GM18511 (cell line): ENCODE data around the gene LIN28B.
"Not testable (repeated sequence)": the region's sequence is repeated elsewhere in the genome, so short reads cannot be mapped to it uniquely, and the experiment has no call there.

Source experiments
- ATAC-seq: cut with Tn5 transposase; IDR thresholded peaks from one replicate; pipeline ENCODE4 v1.9.1; 2021; ENCODE audit warnings: mild to moderate bottlenecking, moderate library complexity; ENCODE audit not compliant: unreplicated experiment

Gene LIN28B

DNA sequence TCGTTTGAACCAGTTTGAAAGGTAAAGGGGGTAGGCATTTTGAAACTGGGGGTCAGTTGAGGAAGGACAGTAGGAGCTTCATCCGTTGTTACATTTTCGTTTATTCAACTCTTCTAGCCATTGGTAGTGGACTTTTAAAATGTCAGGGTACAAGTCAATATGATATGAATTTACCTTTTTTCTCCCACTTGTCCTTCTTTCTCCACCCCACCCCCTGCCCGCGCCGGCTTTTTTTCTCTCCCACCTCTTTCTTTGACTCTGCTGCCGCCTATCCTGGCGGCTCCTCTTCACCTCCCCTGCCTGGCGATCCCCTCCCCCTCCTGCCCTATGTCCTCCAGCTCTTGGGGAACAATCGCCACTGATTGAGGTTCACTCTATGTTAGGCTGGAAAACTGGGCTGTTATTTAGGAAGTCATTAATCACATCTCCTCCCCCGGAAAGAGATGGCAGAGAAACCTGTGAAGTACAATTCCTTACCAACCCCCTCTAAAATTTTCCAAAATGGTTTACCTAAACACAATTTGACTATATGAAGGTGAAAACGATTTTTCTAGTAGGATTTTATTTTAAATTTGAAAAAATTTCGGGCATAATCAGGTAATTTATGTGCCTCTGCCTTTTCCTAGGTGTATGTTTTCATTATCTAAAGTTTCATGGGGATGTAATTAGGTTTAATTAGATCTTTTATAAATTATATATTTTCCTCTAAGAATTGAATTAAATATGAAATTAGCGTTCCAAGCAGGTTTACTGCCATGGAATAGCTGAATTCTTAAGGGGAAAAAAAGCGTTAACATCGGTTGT lies 778 bp upstream of the LIN28B start:
- ATAC-seq, result no peak

DNA sequence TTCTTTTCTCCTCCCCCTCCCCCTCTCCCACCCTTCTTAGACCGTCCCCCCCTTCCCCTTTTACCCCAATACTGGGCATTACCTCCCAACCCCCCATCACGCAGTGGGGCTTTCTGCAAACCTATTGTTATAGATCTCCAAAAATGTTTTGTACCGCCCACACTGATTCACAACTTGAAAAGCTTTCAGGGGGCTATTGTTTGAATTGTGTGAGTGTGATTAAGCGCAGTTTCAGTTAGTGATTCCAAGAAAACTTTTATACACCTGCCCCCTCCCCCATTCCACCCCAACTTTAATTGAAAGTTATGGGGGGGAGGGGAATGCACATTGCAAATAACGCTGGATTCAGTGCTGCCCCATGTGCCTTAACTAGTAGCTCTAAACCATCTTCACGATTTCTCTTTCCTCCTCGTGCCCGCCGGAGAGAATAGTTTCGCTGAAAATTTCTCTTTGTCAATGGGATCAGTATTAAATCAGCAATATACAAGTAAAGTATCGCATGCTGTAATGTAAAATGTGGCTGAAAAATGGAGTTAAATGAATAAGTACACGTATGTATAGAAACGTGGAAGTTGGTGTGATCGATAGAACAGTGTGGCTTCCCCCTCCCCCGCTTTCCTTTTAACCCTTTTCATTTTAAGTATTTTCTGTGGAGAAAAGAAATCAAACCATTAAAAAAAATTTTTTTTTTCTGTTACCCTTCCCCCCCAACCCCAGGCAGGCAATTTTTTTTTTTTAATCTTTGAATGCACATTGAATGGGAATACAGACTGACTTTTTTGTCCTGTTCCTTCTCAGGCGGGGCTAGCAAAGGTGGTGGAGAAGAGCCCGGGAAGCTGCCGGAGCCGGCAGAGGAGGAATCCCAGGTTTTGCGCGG lies 632 bp downstream of the LIN28B start:
- ATAC-seq, result no peak

DNA sequence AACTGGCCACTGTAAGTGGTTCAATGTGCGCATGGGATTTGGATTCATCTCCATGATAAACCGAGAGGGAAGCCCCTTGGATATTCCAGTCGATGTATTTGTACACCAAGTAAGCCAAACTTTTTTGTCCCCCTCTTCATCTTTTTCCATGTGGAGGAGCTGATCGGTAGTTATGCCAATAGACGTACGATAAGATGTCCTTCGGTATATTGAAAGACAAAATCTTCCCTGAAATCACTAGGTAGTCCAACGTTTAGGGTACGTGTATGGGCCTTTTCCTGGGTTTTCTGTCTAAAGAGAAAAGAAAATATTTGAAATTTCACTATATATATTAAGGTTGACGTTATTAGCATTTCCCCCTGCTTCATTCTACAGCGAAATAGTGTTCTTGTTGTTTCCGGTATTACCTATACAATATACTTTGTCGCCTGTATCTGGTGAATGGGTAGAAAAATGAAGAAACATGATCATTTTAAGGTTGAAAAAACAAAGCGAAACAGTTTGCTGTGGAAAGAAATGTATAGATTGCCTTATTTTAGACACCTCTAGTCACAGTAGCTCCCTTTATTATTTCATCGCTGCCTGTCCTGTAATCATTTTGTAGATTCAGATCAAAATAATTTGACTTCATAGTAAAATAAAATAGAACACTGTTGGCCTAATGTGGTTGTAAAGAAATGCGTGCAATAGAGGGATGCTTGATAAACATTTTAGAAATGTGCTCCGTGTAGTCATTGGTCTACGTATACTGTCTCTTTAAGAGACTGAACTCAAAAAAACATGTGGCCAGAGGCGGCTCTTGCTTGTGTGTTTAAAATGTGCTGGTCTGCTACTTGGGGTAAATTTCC lies 1.5 kb downstream of the LIN28B start:
- ATAC-seq, result no peak

DNA sequence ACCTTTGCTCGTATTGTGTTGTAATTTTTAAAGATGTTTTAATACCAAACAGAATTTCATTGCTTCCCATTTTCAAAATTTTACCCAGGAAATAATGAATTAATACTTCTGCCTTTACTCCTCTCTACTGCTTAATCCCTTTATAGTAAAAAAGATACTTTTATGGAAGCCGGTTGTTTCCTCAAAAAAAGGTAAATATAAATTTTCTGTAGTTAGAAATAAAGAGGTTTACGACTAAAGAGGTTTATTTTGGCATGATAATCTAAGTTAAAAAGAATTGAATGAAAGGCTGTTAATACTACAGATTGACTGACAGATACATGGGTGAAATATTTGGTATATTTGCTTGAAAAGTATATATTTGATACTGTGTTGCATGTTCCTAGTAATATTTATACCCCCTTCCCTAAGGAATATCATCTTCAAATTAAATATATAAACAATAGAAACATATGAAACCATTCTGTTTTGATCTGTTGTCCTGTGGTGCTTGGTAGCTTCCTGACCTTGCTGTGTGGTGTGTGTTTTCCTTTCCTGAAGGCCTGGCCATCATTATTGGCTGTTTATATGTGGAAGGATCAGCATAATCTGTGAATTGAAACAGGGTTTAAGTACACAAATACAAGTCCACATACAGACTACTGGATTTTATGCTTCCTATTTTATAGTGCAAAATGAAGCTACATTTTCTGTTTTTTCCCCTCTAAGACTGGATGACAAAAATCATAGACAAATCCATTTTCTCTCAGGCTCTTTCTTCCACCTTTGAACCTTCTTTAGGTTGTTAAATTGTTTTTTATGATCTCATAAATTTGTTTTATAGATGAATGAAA lies 2.3 kb downstream of the LIN28B start:
- no peak for ATAC-seq

DNA sequence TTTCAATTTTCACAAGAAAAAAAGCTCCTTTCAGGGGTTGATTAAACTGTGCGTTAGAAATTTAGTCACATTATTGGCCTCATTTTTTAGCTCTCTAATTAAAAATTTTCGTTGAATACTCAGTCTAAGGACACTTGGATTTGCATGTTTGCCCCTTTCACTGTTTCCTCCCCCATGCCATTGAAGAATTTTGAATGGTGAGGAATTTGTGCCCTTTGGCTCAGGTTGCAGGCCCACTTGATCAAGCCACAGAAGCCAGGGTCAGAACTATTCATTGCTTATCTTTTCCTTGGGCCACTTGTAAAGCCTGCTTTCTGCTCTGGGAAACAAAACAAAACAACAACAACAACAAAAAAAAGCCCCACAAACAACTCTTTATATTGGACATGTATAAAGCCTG lies 12.2 kb downstream of the LIN28B start:
- no peak for ATAC-seq

DNA sequence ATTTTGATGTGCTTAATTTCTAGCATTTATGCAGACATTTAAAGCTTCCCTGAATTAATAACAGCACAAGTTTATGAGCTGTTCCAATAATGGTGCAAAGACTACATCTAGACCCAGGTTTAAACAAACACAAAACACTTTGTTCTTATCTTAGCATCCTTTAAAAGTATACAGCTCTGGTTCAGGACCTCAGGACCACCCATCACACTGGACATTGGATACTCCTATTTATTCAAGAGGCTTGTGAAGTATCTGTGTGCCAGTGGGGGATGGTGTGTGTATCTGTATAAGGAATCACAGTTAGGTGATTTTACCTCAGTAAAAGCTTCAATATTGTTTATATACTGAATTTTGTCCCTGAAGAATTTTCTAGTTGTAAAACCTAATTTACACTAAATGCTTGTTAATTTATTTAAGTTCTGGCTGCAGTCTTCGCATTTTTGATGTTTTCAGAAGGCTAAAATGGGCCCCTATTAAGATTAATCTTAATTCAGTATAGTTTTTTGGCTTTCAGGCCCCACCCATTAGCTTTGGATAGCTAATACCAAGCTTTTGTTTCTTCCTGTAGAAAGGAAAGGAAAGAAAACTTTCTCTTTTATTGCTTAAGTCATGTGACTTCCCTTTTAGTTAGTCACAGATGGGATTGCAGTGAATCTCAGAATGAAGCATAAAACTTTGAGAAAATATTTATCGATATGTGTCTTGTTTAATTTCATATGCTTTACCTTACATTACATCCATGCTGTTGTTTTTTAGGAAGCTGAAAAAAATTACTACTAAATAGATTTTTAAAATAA lies 13.1 kb downstream of the LIN28B start:
- no peak for ATAC-seq

DNA sequence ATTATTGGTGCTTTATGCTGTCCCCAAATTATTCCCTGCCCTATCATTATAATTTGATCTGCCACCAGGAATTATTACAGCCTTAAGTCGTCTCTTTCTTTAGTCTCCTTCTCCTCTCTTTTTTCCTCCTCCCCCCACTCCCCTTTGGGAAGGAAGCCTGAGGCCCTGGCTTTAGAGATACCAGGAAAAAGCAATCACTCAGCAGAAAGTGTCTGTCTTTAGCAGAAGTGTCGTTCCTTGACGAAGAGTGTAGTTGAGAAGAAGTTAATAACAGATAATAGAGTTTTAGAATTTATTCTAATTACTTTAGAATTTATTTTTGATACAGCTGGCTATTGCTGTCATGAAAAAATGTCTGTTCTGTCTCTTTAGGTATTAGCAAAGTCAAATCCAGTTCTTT lies 16.5 kb downstream of the LIN28B start:
- no peak for ATAC-seq

DNA sequence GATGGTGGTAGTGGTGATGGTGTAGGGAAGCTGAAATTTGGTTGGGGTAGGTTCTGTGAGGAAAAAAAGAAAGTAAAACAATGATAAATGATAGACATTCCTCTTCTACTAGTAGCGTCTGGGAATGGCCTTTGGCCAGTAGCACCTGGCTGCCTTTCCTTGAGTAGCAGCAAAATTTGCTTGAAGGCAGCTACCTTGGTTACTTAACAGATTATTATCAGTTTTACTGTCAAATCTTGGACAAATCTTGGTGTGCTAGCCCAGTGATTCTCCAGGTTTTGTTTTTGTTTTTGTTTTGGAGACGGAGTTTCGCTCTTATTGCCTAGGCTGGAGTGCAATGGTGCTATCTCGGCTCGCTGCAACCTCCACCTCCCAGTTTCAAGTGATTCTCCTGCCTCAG lies 26.4 kb downstream of the LIN28B start:
- ATAC-seq, result no peak

DNA sequence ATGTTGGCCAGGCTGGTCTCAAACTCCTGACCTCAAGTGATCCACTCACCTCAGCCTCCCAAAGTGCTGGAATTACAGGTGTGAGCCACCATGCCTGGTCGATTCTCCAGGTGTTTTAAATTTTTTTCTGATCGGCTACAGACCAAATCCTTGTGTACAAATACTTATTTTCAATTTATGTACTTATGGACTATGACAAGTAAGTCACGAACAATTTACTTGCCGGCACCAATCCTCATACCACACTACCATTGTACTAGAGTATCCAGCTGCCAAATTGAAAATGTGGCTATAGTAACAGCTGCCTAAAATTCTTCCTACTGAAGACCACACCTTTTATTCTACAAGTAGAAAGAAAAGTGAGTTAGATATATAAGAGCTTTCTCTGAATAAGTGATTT lies 26.9 kb downstream of the LIN28B start:
- ATAC-seq, result no peak

DNA sequence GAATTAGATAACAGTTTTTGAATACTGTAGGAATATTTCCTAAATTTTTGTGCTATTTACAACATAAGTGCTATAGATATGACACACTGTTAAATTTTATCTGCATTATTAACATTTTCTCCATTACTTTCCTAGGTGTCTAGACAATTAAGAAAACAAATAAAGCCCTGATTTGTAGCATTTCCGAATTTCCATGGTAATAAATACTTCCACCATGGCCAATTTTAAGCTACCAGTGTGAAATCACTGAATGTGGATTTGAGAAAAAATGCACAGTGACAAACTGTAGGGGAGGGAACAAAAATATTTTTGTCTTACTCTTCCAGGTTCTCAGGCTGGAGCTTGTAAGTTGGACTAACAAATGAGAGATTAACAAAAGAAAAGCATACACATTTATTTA lies 27.9 kb downstream of the LIN28B start:
- ATAC-seq, result no peak

DNA sequence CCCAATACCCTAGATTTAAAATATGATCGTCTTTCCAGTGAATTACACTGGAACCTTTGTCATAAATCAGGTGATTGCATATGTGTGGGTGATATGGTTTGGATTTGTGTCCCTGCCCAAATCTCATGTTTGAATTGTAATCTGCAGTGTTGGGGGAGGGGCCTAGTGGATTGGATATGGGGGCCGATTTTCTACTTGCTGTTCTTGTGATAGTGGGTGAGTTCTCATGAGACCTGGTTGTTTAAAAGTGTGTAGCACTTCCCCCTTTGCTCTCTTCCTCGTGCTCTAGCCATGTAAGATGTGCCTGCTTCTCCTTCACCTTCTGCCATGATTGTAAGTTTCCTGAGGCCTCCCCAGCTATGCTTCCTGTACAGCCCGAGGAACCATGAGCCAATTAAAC lies 29.0 kb downstream of the LIN28B start:
- ATAC-seq, result not testable (repeated sequence)

DNA sequence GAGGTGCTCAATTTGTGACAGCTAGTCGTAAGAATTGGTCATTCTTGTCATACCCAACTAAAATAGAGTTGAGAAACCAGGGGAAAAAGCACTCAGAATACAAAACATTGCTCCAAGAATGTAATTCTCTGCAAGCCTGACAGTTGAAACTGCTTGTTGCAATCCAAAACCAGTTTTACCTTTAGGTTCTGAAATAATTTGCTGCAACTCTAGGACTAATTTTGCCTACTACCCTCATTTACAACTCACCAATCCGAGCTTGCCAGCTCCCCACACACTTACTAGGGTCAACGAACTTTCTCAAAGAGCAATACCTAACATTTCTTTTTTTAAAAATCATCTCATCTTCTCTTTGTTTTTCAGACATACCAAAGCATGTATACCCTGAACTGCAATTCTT lies 29.7 kb downstream of the LIN28B start:
- no peak for ATAC-seq

DNA sequence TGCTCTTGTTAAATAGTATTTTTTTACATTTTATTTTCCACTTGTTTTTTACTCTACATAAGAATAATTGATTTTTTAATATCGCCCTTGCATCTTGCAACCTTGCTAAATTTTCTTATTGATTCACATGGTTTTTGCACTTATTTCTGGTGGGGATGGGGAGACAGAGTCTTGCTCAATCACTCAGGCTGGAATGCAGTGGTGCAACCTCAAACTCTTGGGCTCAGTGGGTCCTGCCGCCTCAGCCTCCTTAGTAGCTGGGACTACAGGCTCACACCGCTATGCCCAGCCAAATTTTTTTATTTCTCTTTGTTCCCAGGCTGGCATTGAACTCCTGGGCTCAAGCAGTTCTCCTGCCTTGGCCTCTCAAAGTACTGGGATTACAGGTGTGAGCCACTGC lies 30.3 kb downstream of the LIN28B start:
- ATAC-seq, result no peak

DNA sequence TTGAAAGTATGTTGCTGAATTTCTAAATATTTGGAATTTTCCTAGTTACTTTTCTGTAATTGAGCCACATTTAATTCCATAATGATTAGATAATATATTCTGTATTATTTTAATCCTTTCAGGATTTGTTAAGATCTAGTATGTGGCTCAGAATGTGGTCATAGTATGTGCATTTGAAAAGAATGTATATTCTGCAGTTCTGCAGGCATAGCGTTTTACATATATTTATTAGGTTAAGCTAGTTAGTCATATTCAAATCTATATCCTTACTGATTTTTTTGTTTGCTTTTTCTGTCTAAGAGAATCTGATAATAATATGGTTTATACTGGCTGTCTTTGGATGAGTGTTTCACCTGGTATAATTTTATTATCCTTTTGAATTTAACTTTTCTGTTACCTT lies 33.2 kb downstream of the LIN28B start:
- no peak for ATAC-seq

DNA sequence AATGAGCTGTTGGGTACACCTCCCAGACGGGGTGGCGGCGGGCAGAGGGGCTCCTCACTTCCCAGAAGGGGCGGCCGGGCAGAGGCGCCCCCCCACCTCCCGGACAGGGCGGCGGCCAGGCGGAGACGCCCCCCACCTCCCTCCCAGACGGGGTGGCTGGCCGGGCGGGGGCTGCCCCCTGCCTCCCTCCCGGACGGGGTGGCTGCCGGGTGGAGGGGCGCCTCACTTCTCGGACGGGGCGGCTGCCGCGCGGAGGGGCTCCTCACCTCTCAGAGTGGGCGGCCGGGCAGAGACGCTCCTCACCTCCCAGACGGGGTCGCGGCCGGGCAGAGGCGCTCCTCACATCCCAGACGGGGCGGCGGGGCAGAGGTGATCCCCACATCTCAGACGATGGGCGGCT lies 34.2 kb downstream of the LIN28B start:
- ATAC-seq, result not testable (repeated sequence)

DNA sequence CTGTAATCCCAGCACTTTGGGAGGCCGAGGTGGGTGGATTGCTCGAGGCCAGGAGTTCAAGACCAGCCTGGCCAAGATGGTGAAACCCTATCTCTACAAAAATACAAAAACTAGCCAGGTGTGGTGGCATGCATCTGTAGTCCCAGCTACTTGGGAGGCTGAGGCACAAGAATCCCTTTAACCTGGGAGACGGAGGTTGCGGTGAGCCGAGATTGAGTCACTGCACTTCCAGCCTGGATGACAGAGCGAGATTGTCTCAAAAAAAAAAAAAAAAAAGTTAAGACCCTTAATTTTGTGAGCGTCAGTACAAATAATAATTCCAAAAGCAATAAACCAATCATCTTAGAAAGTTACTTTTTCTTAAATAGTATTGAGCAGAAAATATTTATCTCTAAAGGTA lies 36.7 kb downstream of the LIN28B start:
- ATAC-seq, result not testable (repeated sequence)

DNA sequence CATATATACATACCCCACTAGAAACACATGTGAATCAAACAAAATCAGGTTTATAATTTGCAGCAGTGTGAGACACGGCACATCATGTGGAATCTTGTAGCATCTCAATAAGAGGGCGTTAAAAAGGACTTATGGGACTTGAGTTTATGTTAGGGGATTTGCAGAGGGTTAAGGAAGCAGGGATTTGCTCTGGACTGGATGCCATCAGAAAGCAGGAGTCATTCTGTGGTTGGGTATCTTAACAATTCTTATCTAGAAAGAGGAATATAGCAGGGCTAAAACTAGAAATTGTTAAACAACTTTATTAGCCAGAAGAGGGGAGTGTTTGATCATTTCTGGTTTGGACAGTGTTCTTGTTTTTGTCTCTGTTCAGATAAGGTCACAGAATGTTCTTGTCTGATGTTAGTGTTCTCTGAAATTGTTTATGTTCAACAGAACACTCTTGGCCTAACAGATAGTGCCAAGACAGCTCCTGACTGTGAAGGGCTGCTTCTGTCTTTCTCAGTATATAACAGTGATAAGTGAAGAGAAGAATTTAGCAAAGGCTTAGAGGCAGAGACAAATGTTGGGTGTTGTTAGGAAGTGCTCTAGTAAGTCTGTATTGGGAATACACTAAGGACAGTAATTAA lies 39.2 kb downstream of the LIN28B start:
- ATAC-seq, result no peak

DNA sequence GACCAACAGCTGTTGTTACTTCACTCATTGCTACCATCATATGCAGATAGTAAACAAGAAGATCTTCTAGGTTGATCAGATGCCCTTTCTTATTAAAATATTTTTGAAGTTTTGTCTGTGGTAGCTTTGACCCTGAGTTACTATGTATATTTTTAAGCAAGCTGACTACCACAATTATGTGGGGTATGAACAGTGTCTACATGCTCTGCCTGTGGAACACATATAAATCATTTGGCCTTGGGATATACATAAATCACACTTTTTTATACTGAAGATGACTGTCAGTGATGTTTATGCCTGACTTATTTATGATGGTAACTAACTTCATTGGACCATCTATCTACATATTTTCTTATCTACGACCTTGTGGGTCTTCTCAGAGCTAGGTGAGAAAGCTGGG lies 44.2 kb downstream of the LIN28B start:
- ATAC-seq, result no peak

DNA sequence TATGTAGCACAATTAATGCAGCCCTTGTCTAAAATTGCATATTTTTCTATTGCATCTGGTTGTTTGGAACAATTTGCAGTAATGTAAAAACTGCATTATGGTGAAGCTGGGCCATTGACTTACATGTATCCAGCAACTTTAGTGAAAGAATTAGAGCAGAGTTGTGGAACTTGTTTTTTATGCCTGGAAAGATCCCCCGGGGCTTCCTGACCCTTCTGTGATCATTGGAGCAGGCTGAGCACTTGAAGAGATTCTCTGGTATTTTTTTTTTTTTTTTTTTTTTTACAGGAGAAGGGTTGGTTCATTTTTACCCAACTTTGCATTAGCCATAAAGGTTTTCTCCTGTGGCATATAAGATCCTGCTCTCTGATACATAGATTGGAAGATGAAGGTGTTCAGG lies 45.0 kb downstream of the LIN28B start:
- no peak for ATAC-seq
